ENCODE results near the gene MEIG1.
"Not testable (repeated sequence)": the region's sequence is repeated elsewhere in the genome, so short reads cannot be mapped to it uniquely, and the experiment has no call there.

MEIG1 gene

GRCh38 chr10:14995964-14996565 is 36.9 kb downstream of the MEIG1 start:
- Histone ChIP-seq H2AFZ (ENCODE audit: low read length) (no peak overlapping the region), H3K36me3 (ENCODE audit: insufficient read depth, low read length) (no peaks in the 10 kb centered on the region), H3K9me2 (replicated peaks; ENCODE audit: low read depth, low read length) (no peaks in the 10 kb centered on the region), H3K4me2 (ENCODE audit: low read depth, low read length, poor library complexity, severe bottlenecking) (no peak overlapping the region), H3K4me3 (ENCODE audit: low read length, poor library complexity, severe bottlenecking) (no peak overlapping the region), H3K9ac (ENCODE audit: low read depth, low read length, poor library complexity, severe bottlenecking) (no peak overlapping the region), H4K20me1 (ENCODE audit: insufficient read depth, low read length, poor library complexity, severe bottlenecking) (no peaks in the 10 kb centered on the region), H3F3A (ENCODE audit: low read depth) (no peaks in the 10 kb centered on the region), H3K9me3 (ENCODE audit: insufficient read depth, low read depth, low read length) (no peaks in the 10 kb centered on the region), H3K79me2 (ENCODE audit: insufficient read depth, low read length) (no peaks in the 10 kb centered on the region), H3K4me1 (ENCODE audit: insufficient read depth, low read length, poor library complexity, severe bottlenecking) (no peaks in the 10 kb centered on the region), H3K27me3 (ENCODE audit: insufficient read depth, low read length, poor library complexity, severe bottlenecking) (no peaks in the 10 kb centered on the region)
- no peak for TF ChIP-seq CTCF (conservative IDR thresholded peaks at IDR 0.05; ENCODE audit: low read length)
- no peak for TF ChIP-seq EZH2phosphoT487 (IDR thresholded peaks at IDR 0.05; ENCODE audit: borderline replicate concordance)

- H3K36me3 ChIP-seq (ENCODE audit: insufficient read depth, low read length); H3K4me1 ChIP-seq (ENCODE audit: insufficient read depth, low read length, poor library complexity, severe bottlenecking); H3K9me2 ChIP-seq (replicated peaks; ENCODE audit: low read depth, low read length); H4K20me1 ChIP-seq (ENCODE audit: insufficient read depth, low read length, poor library complexity, severe bottlenecking); H3K9me3 ChIP-seq (ENCODE audit: insufficient read depth, low read depth, low read length); H3K4me3 ChIP-seq (ENCODE audit: low read length, poor library complexity, severe bottlenecking); H3F3A ChIP-seq (ENCODE audit: low read depth); H3K9ac ChIP-seq (ENCODE audit: low read depth, low read length, poor library complexity, severe bottlenecking); H3K27me3 ChIP-seq (ENCODE audit: insufficient read depth, low read length, poor library complexity, severe bottlenecking); H2AFZ ChIP-seq (ENCODE audit: low read length); H3K4me2 ChIP-seq (ENCODE audit: low read depth, low read length, poor library complexity, severe bottlenecking); H3K79me2 ChIP-seq (ENCODE audit: insufficient read depth, low read length): not testable (repeated sequence)
Observed at GRCh38 chr10:15013530-15013929, 54.3 kb downstream of the MEIG1 start.

GRCh38 chr10:15015451-15015850 is 56.3 kb downstream of the MEIG1 start:
- H3K4me2 ChIP-seq (ENCODE audit: low read depth, low read length, poor library complexity, severe bottlenecking): no peak overlapping the region
- no peak overlapping the region for H3K9ac ChIP-seq (ENCODE audit: low read depth, low read length, poor library complexity, severe bottlenecking)
- no peaks in the 10 kb centered on the region for H3F3A ChIP-seq (ENCODE audit: low read depth)
- no peaks in the 10 kb centered on the region for H3K79me2 ChIP-seq (ENCODE audit: insufficient read depth, low read length)
- no peak overlapping the region for H2AFZ ChIP-seq (ENCODE audit: low read length)
- H3K4me3 ChIP-seq (ENCODE audit: low read length, poor library complexity, severe bottlenecking): no peak overlapping the region
- no peaks in the 10 kb centered on the region for H3K36me3 ChIP-seq (ENCODE audit: insufficient read depth, low read length)
- no peaks in the 10 kb centered on the region for H3K9me2 ChIP-seq (replicated peaks; ENCODE audit: low read depth, low read length)
- H3K27me3 ChIP-seq (ENCODE audit: insufficient read depth, low read length, poor library complexity, severe bottlenecking): no peaks in the 10 kb centered on the region
- no peaks in the 10 kb centered on the region for H3K4me1 ChIP-seq (ENCODE audit: insufficient read depth, low read length, poor library complexity, severe bottlenecking)
- TF ChIP-seq EZH2phosphoT487 (IDR thresholded peaks at IDR 0.05; ENCODE audit: borderline replicate concordance): no peak
- no peak for TF ChIP-seq CTCF (conservative IDR thresholded peaks at IDR 0.05; ENCODE audit: low read length)
- H4K20me1 ChIP-seq (ENCODE audit: insufficient read depth, low read length, poor library complexity, severe bottlenecking): no peaks in the 10 kb centered on the region
- H3K9me3 ChIP-seq (ENCODE audit: insufficient read depth, low read depth, low read length): no peaks in the 10 kb centered on the region

GRCh38 chr10:15020966-15021365 is 61.8 kb downstream of the MEIG1 start:
- H3K79me2 ChIP-seq (ENCODE audit: insufficient read depth, low read length); H3K9ac ChIP-seq (ENCODE audit: low read depth, low read length, poor library complexity, severe bottlenecking); H3F3A ChIP-seq (ENCODE audit: low read depth); H3K9me3 ChIP-seq (ENCODE audit: insufficient read depth, low read depth, low read length); H2AFZ ChIP-seq (ENCODE audit: low read length); H3K36me3 ChIP-seq (ENCODE audit: insufficient read depth, low read length); H4K20me1 ChIP-seq (ENCODE audit: insufficient read depth, low read length, poor library complexity, severe bottlenecking); H3K27me3 ChIP-seq (ENCODE audit: insufficient read depth, low read length, poor library complexity, severe bottlenecking); H3K4me2 ChIP-seq (ENCODE audit: low read depth, low read length, poor library complexity, severe bottlenecking); H3K9me2 ChIP-seq (replicated peaks; ENCODE audit: low read depth, low read length); H3K4me3 ChIP-seq (ENCODE audit: low read length, poor library complexity, severe bottlenecking); H3K4me1 ChIP-seq (ENCODE audit: insufficient read depth, low read length, poor library complexity, severe bottlenecking): not testable (repeated sequence)
